ENCODE measurements around the gene ARHGAP35.
"Not testable (repeated sequence)": the region's sequence is repeated elsewhere in the genome, so short reads cannot be mapped to it uniquely, and the experiment has no call there.

ARHGAP35 gene

DNA sequence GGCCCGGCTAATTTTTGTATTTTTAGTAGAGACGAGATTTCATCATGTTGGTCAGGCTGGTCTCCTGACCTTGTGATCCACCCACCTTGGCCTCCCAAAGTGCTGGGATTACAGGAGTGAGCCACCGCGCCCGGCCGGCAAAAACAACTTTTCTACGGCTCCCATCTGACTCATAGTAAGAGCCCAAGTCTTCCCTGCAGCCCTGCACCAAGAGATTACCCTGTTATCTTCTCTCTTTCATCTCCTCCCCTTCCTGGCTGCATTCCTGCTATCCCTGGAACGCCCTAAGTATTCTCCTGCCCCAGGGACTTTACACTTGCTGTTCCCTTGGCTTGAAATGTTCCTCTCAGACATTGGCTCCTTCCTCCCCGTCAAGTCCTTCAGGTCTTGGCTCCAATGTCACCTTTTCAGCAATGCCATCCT, 16.7 kb upstream of the ARHGAP35 start:
- DNase-seq: no peak

GRCh38 chr19:46845959-46846459, 14.8 kb upstream of the ARHGAP35 start:
- DNase-seq: no peak

DNA sequence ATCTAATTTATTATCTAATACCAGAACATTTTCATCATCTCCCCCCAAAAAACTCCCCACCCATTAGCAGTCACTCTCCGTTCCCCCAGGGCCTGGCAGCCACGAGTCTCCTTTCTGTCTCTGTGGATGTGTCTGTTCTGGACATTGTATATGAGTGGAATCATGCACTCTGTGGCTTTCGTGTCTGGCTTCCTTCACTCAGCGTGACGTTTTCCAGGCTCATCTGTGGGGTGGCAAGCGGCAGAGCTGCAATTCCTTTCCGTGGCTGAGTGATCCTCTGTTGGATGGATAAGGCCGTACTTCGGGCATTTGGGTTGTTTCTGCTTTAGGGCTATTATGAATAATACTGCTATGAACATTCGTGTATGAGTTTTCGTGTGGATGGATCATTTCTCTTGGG, 13.3 kb upstream of the ARHGAP35 start:
- no peak for DNase-seq

GRCh38 chr19:46848389-46848788, 12.4 kb upstream of the ARHGAP35 start:
- no peak for DNase-seq

DNA sequence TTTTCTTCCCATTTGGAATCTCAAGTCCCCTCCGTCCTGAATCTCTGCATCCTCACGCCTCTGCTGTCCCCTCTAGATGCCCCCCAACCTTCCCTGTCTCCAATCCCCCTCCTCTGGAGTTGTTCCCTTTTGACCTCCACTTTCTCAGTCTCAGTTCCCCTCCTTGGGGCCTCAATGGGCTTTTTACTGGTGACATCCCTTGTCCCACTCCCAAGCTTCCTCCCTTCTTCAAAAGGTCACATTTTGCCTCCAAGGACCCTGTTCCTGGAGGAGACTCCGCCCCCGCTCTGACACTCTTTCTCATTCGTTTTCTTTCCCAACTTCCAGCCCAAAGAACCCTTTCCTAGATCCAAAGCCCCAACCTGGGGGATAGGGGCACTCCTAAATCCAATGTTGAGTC, 11.2 kb upstream of the ARHGAP35 start:
- no peak for DNase-seq

DNA sequence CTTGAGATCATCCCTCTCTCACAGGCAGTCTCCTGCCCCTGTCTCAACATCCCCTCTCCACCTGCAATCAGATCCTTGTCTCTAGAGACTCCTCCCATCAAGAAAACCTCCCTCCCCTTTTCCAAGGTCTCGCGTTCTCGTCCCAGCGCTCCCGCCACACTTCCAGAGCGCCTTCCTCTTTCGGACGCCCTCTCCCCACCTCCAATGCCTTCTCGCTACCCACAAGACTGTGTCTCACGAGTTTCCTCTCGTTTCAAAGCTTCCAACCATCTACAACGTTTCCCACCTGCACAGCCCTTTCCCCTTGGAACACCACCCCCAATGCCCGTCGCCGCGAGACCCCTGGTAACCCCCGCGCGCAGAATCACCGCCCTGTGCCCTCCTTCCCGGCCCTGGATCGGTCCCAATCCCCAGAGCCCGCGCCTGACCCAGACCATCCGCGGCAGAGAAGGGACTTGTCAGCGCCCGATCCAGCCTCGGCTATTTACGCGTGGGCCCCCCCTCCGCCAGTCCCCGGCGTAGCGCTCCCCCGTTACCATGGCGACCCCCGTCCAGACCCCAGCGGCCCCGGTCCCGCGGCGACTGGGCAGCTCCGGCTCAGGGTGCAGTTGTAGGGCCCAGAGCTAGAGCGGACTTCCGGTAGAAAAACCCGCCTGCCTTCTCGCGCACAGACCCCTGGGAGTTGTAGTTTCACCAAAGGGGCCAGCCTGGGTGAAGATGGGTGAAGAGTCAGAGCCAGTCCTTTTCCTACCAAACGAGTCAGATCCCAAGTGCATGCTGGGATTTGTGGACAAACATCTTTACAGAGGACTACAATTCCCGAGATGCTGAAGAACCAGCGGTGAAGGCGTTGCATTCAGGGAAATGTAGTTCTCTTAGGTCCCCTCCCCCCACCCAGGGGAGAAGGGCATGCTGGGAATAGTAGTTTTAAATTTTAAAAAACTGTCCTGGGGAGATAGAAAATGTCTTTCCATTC, 10.3 kb upstream of the ARHGAP35 start, which contains the start of gene AP2S1:
Gene AP2S1, minus strand, starts transcription at position 619 of the 976 bp plus-strand sequence. Its CDS starts 80 bp downstream, at position 539.
- peak; percentile 94 for DNase-seq

DNA sequence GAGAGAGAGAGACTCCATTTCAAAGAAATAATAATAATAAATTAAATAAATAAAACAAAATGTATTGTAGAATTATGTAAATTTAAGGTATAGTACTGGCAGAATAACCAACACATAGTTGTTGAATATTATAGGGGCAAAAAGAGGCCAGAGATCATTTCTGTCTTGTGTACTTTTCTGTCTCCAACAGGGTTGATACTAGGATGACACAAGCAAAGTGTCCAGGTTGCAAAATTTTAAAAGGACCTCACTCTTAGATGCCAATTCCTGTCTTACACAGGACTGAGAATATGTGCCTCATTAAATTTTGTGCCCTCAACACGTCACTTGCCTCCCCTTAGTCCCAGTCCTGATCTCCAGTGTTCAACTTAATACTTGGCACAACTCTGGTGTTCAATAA, 8.0 kb upstream of the ARHGAP35 start:
- no peak for DNase-seq

DNA sequence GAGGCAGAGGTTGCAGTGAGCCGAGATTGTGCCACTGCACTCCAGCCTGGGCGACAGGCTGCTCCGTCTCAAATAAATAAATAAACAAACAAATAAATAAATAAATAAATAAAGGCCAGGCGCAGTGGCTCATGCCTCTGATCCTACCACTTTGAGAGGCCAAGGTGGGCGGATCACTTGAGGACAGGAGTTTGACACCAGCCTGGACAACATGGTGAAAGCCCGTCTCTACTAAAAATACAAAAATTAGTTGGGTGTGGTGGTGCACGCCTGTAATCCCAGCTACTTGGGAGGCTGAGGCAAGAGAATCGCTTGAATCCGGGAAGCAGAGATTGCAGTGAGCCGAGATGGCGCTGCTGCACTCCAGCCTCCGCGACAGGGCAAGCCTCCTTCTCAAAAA, 6.1 kb upstream of the ARHGAP35 start:
- not testable (repeated sequence) for DNase-seq

- DNase-seq: peak; percentile 94
These were observed 4.5 kb upstream of the ARHGAP35 start for GRCh38 chr19:46856062-46857022.

GRCh38 chr19:46859637-46860124, 1.1 kb upstream of the ARHGAP35 start:
- DNase-seq: no peak

GRCh38 chr19:46860125-46860845, 512 bp upstream of the ARHGAP35 start:
- peak; percentile 96 for DNase-seq

- peak; percentile 14 for DNase-seq
These were observed 1.1 kb downstream of the ARHGAP35 start for GRCh38 chr19:46861691-46862502.

- no peak for DNase-seq
These were observed 1.7 kb downstream of the ARHGAP35 start for GRCh38 chr19:46862503-46862834.

DNA sequence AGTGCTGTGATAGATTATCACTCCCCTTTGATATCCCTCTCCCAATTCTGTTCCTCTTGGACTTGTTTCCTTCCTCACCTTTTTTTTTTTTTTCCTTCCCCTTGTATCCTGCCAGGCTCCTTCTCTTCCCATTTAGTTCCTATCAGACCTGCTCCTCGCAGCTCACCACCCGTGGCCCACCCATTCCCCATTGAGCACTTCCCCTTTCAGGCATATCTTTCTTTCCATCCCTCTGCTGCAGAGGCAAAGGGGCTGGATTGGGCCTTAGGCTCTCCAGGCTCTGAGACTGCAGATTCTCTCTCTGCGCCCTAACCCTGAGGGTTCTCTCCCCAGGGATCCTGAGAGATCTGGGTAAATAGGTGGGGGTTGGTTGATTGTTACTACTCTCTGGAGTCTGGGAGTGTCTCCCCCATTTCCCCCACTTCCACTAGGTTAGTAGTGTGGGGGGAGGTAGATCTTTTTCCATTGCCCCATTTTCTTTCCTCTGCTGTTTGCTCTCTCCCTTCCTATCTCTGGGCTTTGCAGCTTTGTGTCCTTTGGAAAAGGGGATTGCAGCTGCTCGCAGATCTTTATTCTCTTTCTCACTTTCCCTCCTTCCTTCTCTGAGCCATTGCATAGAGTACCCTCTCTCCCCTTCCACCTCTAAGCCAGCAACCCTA, 2.3 kb downstream of the ARHGAP35 start:
- DNase-seq: no peak

DNA sequence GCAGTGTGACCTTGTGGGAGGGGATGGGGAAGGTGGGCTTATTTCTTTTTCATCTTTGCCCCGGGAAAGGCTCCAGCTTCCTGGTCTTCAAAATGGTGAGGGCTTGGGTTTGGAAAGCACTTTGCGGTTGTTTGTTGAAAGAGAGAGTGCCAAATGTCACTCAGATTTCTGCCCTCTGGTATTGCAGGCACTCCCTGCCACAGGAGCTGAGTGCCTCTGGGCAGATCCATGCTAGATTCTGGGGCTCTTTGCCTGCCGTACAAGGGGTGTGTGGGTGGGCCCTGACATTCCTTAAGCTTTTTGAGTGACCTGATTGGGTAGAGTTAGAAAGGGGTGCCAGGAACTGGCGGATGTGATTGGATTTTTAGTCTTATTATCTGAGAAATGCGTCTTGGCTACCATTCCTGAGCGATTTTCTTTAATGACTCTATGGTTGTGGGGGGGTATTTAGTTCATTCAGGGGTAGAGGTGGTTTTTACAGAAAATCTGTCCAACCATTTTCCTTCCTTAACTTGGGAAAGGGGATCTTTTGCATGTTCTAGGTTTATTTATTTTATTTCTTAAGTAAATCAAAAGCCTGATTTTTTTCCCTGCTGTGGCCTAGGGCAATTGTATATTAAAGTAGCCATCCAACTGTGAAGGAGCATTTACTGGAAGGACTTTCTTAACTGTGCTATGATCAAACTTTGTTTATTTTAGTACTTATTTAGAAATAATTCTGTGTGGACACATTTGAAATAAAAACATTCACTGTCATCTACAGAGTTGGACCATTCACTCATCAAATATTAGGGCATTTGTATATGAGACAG, 3.2 kb downstream of the ARHGAP35 start:
- DNase-seq: no peak

- no peak for DNase-seq
These were observed 5.8 kb downstream of the ARHGAP35 start for GRCh38 chr19:46866407-46867136.

DNA sequence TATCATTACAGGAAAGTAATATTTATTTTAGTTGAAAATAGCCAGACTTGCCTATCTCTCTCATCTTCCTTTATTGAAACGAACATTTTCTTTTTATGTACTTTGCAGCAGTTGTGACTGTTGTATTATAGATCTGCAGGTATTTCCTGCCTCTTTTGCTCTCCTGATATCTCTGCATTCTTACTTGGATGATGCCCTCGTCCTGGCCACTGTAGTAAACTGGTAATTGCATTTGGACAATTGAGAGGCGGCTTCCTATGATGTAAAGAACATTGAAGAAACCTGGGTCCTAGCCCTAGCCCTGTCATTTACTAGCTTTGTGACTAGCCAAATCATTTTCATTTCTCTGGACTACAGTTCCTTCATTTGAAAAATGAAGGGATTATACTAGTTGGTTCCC, 6.4 kb downstream of the ARHGAP35 start:
- no peak for DNase-seq

DNA sequence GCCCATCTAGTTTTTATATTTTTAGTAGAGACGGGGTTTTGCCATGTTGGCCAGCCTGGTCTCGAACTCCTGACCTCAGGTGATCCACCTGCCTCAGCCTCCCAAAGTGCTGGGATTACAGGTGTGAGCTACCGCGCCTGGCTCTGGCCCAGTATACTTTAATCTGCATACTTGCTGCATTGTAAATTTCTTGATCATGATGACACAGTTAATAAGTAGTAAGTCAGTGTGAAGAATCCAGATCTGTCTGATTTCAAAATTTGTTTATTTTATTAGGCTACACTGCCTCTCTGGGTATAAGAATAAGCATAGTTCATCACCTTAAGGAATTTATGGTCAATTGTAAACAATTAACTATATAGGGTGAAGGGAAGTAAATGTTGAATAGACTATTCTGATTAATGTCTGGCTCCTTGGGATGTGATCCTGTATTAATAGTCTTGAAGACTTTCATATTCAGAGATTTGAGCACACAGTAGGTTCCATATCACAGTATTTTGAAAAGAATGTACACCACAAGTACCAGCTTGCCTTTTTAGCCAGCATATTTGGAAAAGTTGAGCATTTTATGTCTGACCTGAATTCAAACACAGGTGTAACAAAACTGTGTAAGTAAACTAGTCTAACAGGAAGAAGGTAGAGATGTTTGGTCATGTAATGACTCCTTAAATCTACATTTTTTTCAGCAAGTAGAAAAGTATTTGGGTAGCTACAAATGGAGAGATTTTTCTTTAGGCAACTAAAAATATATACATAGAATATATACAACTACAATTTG, 7.4 kb downstream of the ARHGAP35 start:
- DNase-seq: no peak
